GM12874 (cell line): ENCODE data around the gene NFAM1.

Experiments used
- TF ChIP-seq, protein P1 (sequence below): IDR thresholded peaks from 2 replicates; pipeline ENCODE4 v1.5.1; 2011; ENCODE audit warnings: low read depth, mild to moderate bottlenecking, control low read depth, low read length, moderate library complexity; ENCODE audit not compliant: insufficient read depth

Gene NFAM1

DNA sequence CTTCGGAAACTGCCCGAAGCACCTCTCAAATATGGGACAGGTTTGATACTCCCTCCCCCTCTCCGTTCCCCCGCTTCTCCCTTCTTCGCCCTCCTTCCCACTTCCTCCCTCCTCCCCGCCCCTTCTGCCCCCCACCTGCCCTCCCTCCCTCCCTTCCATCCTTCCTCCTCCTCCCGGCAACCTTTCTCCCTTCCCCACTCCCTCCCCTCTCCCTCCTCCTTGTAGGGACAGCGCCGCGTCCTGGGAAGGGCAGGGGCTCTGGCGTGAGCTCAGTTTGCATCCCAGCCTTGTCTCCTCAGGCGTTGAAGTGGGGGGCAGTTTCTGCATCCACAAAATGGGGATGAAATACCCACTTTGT, 6.1 kb upstream of the NFAM1 start:
- TF ChIP-seq, protein P1, sequence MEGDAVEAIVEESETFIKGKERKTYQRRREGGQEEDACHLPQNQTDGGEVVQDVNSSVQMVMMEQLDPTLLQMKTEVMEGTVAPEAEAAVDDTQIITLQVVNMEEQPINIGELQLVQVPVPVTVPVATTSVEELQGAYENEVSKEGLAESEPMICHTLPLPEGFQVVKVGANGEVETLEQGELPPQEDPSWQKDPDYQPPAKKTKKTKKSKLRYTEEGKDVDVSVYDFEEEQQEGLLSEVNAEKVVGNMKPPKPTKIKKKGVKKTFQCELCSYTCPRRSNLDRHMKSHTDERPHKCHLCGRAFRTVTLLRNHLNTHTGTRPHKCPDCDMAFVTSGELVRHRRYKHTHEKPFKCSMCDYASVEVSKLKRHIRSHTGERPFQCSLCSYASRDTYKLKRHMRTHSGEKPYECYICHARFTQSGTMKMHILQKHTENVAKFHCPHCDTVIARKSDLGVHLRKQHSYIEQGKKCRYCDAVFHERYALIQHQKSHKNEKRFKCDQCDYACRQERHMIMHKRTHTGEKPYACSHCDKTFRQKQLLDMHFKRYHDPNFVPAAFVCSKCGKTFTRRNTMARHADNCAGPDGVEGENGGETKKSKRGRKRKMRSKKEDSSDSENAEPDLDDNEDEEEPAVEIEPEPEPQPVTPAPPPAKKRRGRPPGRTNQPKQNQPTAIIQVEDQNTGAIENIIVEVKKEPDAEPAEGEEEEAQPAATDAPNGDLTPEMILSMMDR: no peak

DNA sequence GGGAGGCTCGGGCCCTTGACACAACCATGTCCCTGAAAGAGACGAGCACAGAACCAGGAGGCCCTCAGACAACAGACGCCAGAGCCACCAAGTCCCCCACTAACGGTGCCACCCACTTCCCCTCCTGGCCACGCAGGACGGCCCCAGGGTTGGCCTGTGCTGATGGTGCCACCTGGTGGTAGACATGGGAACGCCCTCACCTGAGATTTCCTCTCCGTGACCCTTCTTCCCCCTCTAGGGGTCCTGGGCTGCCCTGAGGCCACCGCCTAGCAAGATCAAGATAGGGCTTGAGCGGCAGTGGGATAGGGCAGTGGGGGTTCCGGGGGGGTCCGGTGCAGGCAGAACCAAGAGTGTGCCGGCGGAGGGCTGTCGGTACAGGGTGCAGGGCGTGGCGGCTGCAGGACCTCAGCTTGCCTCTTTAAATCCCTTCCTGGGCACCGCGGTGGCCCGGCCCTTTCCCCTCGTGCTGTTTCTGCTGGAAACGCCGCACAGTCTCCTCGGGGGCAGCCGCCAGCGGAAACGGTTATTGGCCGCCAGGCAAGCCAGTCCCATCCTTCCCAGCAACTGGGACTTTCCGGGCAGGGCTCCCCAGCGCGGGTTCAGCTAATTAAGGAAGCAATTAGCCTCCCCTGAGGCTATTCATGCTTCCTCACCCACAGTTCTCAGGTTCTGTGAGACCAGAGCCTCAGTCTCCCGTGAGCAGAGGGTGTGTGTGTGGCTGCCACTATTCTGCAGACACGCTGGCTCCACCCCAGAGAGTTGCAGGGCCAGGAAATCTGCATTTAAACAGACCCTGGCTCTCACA, 5.5 kb upstream of the NFAM1 start:
- TF ChIP-seq, protein P1: peak; percentile 94

DNA sequence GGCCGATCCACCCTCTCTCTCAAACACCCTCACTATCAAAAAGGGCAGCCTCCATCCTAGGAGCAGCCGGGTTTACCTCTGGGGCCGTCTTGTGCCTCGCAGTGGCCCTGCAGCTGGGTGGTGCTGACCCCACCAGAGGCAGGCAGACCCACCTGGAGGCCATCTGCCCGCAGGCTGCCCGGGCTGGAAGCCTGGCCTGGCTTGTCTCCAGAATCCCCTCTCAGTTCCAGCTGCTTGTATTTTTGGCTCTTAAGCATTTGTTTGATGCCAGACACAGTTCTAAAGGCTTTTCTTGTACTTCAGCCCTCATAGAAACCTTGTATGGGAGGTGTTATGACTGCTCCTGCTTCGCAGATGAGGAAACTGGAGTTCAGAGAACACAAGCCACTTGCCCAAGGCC, 4.2 kb upstream of the NFAM1 start:
- TF ChIP-seq, protein P1: no peak

DNA sequence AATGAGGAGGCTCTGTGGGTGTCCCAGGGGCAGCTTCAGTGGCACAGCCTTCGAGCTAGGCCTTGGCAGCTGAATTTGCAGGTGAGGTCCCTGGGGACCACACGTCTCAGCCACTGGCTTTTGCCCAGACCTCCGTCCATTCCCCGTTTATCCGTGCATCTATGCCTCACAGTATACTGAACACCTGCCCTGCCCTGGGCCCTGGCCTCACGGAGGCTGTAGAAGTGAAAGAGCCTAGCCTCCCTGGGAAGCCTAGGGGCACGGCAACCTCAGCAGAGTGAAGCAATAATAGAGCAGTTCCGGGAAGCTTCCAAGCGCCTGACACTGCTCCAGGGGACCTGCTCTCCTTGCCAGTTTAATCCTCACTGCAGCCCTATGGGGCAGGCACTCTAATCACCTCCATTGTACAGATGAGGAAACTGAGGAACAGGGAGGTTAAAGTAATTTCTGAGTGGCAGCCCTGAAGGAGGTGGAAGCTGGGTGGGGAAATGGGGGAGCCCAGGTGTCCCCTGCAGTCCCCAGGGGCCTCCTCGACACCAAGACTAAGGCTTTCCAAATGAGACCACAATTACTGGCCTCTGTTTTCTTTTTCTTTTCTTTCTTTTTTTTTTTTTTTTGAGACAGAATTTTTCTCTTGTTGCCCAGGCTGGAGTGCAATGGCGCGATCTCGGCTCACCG, 2.7 kb upstream of the NFAM1 start:
- TF ChIP-seq, protein P1: no peak

DNA sequence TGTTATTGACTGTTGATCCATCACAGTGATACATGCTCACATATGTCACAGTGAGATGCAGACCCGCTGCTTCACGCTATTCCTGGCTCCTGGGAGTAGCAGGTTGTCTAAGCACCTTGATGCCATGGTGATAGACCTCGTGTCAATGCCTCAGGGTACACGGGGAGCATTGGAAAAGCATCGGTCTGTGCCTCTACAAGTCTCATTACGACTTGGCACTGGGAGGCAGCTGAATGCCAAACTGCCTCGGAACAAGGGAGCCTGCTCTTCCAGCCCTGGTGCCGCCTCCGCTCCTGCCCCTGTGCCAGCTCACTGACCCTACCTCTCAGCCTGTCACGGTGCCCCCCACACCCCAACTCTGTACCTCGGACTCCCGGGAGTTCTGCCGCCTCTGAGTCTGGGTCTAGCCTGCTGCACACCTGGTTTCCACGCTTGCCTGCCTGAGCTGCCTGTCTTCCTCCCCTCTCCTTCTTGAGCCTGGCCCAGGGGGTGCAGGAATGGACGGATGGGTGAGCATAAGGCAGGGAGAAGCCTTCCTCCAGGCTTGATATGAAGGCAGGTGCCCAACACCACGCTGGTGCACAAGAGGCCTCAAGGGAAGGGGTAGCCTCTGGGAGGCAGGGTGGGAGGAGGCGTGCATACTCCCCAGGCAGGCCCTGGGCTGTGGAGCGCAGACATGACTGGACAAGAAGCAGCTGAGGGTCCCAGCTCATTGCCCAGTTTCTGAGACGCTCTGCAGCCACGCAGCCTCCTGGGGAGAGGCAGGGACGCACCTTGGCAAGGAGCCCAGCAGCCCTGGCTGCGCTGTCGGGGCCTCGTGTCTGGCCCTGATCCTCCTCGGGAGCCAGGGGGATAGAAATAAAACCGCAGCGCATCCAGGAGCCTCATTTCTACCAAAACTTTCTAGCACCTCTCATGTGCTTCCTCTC, 1.8 kb upstream of the NFAM1 start:
- TF ChIP-seq, protein P1: no peak

DNA sequence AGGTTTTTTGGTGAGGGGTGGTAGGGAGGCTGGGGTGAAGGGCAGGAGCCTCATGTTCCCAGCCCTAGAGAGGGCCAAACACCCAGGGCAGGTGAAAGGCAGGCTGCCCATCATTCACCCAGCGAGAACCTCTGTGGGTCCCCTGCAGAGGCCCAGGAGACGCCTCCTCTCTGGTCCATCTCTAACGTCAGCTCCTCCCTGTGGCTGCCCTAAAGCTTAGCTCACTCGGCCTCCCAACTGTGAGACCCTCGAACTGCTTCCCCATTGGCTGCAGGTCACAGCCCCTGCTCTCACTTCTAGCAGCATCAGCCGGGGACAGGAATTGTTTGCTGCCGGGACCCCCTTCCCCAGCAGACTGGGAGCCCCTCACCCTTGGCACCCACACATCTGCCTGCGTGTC, 615 bp upstream of the NFAM1 start:
- TF ChIP-seq, protein P1: no peak
